Tibial nerve (tissue), 4 donors: Measurements from ENCODE around the gene MAP2K6. TPM values are rescaled to one million over a fixed set of nuclear protein-coding genes. Genes with fewer than 3 reads are reported as not detected.
A peak's percentile ranks its signal among the peaks of the same experiment; 100 is the strongest.

Source experiments
- DNase-seq, 2 donors: peaks; one replicate each; pipeline ENCODE4 v3.0.0-alpha.2; 2019; ENCODE audit warnings: low spot score in 2 of 2
- H3K27ac ChIP-seq, 4 donors: fragments of 200-600 bp; sonication (generic) in 3 of 4; one replicate each; pipeline ENCODE4 v1.5.1; 2017 to 2019; ENCODE audit warnings: mild to moderate bottlenecking in 1 of 4
- H3K27me3 ChIP-seq, 2 donors: fragments of 200-600 bp; sonication (generic) in 1 of 2; one replicate each; pipeline versions ENCODE4 v1.5.1 to v1.6.0; 2017 to 2019
- H3K36me3 ChIP-seq, 3 donors: fragments of 200-600 bp; sonication (generic); one replicate each; pipeline ENCODE4 v1.5.1; 2018 to 2019
- H3K4me1 ChIP-seq, 4 donors: fragments of 200-600 bp; sonication (generic) in 3 of 4; one replicate each; pipeline ENCODE4 v1.5.1; 2017 to 2019
- H3K4me3 ChIP-seq, 4 donors: fragments of 200-600 bp; sonication (generic) in 3 of 4; one replicate each; pipeline ENCODE4 v1.5.1; 2017 to 2019; ENCODE audit warnings: mild to moderate bottlenecking in 1 of 4, moderate library complexity in 1 of 4
- H3K9me3 ChIP-seq, 4 donors: fragments of 200-600 bp; sonication (generic) in 3 of 4; one replicate each; pipeline ENCODE4 v1.5.1; 2017 to 2019
- CTCF ChIP-seq, 5 experiments: fragments of 200-600 bp in 3 of 5; fragments of 450-650 bp in 2 of 5; sonication (generic) in 3 of 5; IDR thresholded peaks; one replicate each; pipeline ENCODE4 v1.5.1; 2016 to 2019; ENCODE audit warnings: antibody characterized with exemption in 5 of 5, mild to moderate bottlenecking in 3 of 5, moderate library complexity in 2 of 5
- EP300 ChIP-seq, 2 donors: sonication (generic); formaldehyde crosslinking; IDR thresholded peaks; one replicate each; pipeline ENCODE4 v1.6.1; 2017; ENCODE audit warnings: antibody characterized with exemption in 2 of 2, mild to moderate bottlenecking in 1 of 2
- POLR2A ChIP-seq, 2 donors: fragments of 450-650 bp; IDR thresholded peaks; one replicate each; pipeline ENCODE4 v1.6.1; 2017; ENCODE audit warnings: antibody characterized with exemption in 2 of 2, mild to moderate bottlenecking in 2 of 2, moderate library complexity in 2 of 2
- WGBS, 2 donors: methylation state at CpG; one replicate each; pipeline ENCODE4 v1.1.5; 2018; 5-methylcytosine and 5-hydroxymethylcytosine counted together
- total RNA-seq, 4 donors: library from RNA; depleted of rRNA; stranded (reverse); fragments of >200 nt; gene quantifications; one replicate each; pipeline ENCODE4 v1.1.0, GENCODE V29; 2016

MAP2K6 gene
- total RNA-seq, 4 donors from 2014 or later = 9.8 to 30.3 (median 22.8) TPM

- Histone ChIP-seq H3K36me3 (peaks cover 0 to 15% (median 0%) of the 10 kb centered on the region in 3 donors), H3K4me3 (no peak overlapping the region), H3K4me1 (peaks cover 0 to 4% (median 0%) of the 10 kb centered on the region in 4 donors), H3K27ac (no peak overlapping the region), H3K27me3 (no peaks in the 10 kb centered on the region), H3K9me3 (peaks cover 0 to 18% (median 0%) of the 10 kb centered on the region in 4 donors)
- DNase-seq = no peak
- TF ChIP-seq CTCF (IDR thresholded peaks at IDR 0.05) = no peak
- TF ChIP-seq POLR2A (IDR thresholded peaks at IDR 0.05) = no peak
- no peak for TF ChIP-seq EP300 (IDR thresholded peaks at IDR 0.05)
- 73 to 81% methylated on average over 3 of the region's 3 CpGs for WGBS, 2 donors
Observed at GRCh38 chr17:69557339-69557738, 142.8 kb downstream of the MAP2K6 start.

GRCh38 chr17:69558796-69559195, 144.3 kb downstream of the MAP2K6 start:
- no peak for TF ChIP-seq POLR2A (IDR thresholded peaks at IDR 0.05)
- no peak for TF ChIP-seq EP300 (IDR thresholded peaks at IDR 0.05)
- no peak for TF ChIP-seq CTCF (IDR thresholded peaks at IDR 0.05)
- WGBS, 2 donors = 93 to 94% methylated on average over 6 of the region's 6 CpGs
- no peak overlapping the region for H3K27ac ChIP-seq

GRCh38 chr17:69560987-69561441, 146.5 kb downstream of the MAP2K6 start:
- Histone ChIP-seq H3K27me3 (no peaks in the 10 kb centered on the region), H3K27ac (no peak overlapping the region), H3K4me3 (no peak overlapping the region), H3K9me3 (no peaks in the 10 kb centered on the region), H3K36me3 (no peaks in the 10 kb centered on the region), H3K4me1 (peaks cover 0 to 4% (median 0%) of the 10 kb centered on the region in 4 donors)
- TF ChIP-seq EP300 (IDR thresholded peaks at IDR 0.05) (peak in 1 of 2 donors; percentile 55), CTCF (IDR thresholded peaks at IDR 0.05) (no peak), POLR2A (IDR thresholded peaks at IDR 0.05) (no peak)
- DNase-seq = no peak
- WGBS, 2 donors = 21 to 24% methylated on average over 3 of the region's 3 CpGs

More at GRCh38 chr17:69558796-69559195, 144.3 kb downstream of the MAP2K6 start:
- no peak for DNase-seq
- Histone ChIP-seq H3K4me3 (no peak overlapping the region), H3K27me3 (no peaks in the 10 kb centered on the region), H3K9me3 (peaks cover 0 to 6% (median 0%) of the 10 kb centered on the region in 4 donors), H3K36me3 (peaks cover 0 to 4% (median 0%) of the 10 kb centered on the region in 3 donors), H3K4me1 (peaks cover 0 to 4% (median 0%) of the 10 kb centered on the region in 4 donors)

GRCh38 chr17:69561462-69561861, 147.0 kb downstream of the MAP2K6 start:
- no peak for DNase-seq
- Histone ChIP-seq H3K27me3 (no peaks in the 10 kb centered on the region), H3K36me3 (no peaks in the 10 kb centered on the region), H3K27ac (no peak overlapping the region), H3K4me3 (no peak overlapping the region), H3K4me1 (peaks cover 0 to 4% (median 0%) of the 10 kb centered on the region in 4 donors), H3K9me3 (no peaks in the 10 kb centered on the region)
- WGBS, 2 donors = 81 to 86% methylated on average over 3 of the region's 3 CpGs
- TF ChIP-seq POLR2A (IDR thresholded peaks at IDR 0.05) = no peak
- no peak for TF ChIP-seq CTCF (IDR thresholded peaks at IDR 0.05)
- no peak for TF ChIP-seq EP300 (IDR thresholded peaks at IDR 0.05)

- Histone ChIP-seq H3K9me3 (no peaks in the 10 kb centered on the region), H3K27ac (no peak overlapping the region), H3K4me1 (peaks cover 0 to 4% (median 0%) of the 10 kb centered on the region in 4 donors), H3K27me3 (no peaks in the 10 kb centered on the region), H3K36me3 (no peaks in the 10 kb centered on the region), H3K4me3 (no peak overlapping the region)
- DNase-seq = no peak
- TF ChIP-seq EP300 (IDR thresholded peaks at IDR 0.05) = no peak
- TF ChIP-seq CTCF (IDR thresholded peaks at IDR 0.05) = no peak
- no peak for TF ChIP-seq POLR2A (IDR thresholded peaks at IDR 0.05)
- 87 to 88% methylated on average over 7 of the region's 7 CpGs for WGBS, 2 donors
Observed at GRCh38 chr17:69565447-69565846, 150.9 kb downstream of the MAP2K6 start.
